Nephron progenitor cell (in vitro differentiated cells): ENCODE data around the gene SFXN5.
A peak's percentile ranks its signal among the peaks of the same experiment; 100 is the strongest.

Experiments
- DNase-seq: peaks from one replicate; pipeline ENCODE4 v3.0.0; 2021
- H3K27ac Mint-ChIP-seq: 2 replicates; pipeline ENCODE4 v1.8.0; 2021; ENCODE audit warnings: mild to moderate bottlenecking, moderate library complexity, mixed read lengths
- H3K27me3 Mint-ChIP-seq: 2 replicates; pipeline ENCODE4 v1.8.0; 2021; ENCODE audit warnings: mild to moderate bottlenecking, low read depth, mixed read lengths; ENCODE audit not compliant: poor library complexity
- H3K36me3 Mint-ChIP-seq: 2 replicates; pipeline ENCODE4 v1.8.0; 2021; ENCODE audit warnings: low read depth, mixed read lengths
- H3K4me1 Mint-ChIP-seq: 2 replicates; pipeline ENCODE4 v1.8.0; 2021; ENCODE audit warnings: mixed read lengths
- H3K4me3 Mint-ChIP-seq: 2 replicates; pipeline ENCODE4 v1.8.0; 2021; ENCODE audit warnings: mild to moderate bottlenecking, moderate library complexity, mixed read lengths
- H3K9me3 Mint-ChIP-seq: 2 replicates; pipeline ENCODE4 v1.8.0; 2021; ENCODE audit warnings: mild to moderate bottlenecking, moderate library complexity, mixed read lengths
- TF ChIP-seq, protein P1 (sequence below): fragments of 200-600 bp; sonication (generic); IDR thresholded peaks from 2 replicates; pipeline ENCODE4 v1.5.0; 2021; ENCODE audit warnings: antibody characterized with exemption

SFXN5 gene

DNA sequence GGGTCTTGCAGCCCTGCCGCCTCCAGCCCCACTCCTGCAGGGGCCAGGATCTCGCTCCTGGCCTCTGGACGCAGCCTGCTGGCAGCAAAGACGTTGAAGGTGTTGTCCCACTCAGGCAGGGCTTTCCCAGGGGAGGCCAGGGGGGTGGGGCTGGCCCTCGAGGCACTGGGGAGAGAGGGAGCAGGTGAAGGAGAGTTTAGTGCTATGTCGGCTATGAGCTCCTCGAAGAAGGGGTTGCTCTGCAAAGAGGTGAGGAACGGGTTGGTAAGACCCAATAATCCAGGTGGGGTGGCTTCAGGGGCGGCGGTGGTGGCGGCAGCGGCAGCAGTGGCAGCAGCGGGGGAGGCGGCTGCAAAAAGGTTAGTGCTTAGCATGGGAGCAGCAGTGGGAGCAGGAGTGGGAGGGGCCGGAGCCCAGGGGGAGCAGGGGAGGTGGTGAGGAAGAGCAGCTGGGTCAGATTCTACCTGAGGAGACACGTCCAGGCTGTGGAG, 9.7 kb upstream of the SFXN5 start:
- TF ChIP-seq, protein P1, sequence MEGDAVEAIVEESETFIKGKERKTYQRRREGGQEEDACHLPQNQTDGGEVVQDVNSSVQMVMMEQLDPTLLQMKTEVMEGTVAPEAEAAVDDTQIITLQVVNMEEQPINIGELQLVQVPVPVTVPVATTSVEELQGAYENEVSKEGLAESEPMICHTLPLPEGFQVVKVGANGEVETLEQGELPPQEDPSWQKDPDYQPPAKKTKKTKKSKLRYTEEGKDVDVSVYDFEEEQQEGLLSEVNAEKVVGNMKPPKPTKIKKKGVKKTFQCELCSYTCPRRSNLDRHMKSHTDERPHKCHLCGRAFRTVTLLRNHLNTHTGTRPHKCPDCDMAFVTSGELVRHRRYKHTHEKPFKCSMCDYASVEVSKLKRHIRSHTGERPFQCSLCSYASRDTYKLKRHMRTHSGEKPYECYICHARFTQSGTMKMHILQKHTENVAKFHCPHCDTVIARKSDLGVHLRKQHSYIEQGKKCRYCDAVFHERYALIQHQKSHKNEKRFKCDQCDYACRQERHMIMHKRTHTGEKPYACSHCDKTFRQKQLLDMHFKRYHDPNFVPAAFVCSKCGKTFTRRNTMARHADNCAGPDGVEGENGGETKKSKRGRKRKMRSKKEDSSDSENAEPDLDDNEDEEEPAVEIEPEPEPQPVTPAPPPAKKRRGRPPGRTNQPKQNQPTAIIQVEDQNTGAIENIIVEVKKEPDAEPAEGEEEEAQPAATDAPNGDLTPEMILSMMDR, result no peak
- H3K9me3 Mint-ChIP-seq, result no peaks in the 10 kb centered on the region
- no peaks in the 10 kb centered on the region for H3K36me3 Mint-ChIP-seq
- H3K4me1 Mint-ChIP-seq, result peaks cover 55% of the 10 kb centered on the region
- H3K4me3 Mint-ChIP-seq, result no peak overlapping the region
- H3K27ac Mint-ChIP-seq, result no peak overlapping the region
- peak; percentile 42 for DNase-seq
- peaks cover 16% of the 10 kb centered on the region for H3K27me3 Mint-ChIP-seq

- Mint-ChIP-seq H3K9me3 (no peaks in the 10 kb centered on the region), H3K27ac (no peak overlapping the region), H3K27me3 (peaks cover 16% of the 10 kb centered on the region), H3K36me3 (no peaks in the 10 kb centered on the region), H3K4me3 (peak overlapping the region; percentile 15), H3K4me1 (peaks cover 60% of the 10 kb centered on the region)
- TF ChIP-seq, protein P1, result no peak
- DNase-seq, result no peak
Measured at GRCh38 chr2:73080321-73081131, 9.0 kb upstream of the SFXN5 start.

DNA sequence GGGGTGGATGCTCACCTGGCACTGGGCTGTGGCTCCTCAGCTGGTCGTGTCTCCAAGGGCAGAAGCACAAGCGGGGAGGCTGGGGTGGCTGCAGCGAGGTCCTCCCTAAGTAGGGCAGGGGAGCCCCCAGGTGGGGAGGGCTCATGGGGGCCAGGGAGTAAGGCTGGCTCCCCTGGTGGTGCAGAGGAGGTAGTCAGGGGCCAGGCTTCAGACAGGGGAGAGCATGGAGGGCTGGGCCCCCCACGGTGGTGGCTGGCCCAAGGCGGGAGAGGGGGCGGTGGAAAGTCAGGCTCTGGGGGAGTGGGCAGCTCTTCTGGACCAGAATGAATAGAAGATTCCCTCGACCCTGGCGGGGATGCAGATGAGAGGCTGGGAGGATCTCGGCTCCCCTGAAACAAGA, 8.1 kb upstream of the SFXN5 start:
- TF ChIP-seq, protein P1, result no peak
- peaks cover 68% of the 10 kb centered on the region for H3K4me1 Mint-ChIP-seq
- no peak overlapping the region for H3K27ac Mint-ChIP-seq
- no peak for DNase-seq
- no peaks in the 10 kb centered on the region for H3K9me3 Mint-ChIP-seq
- H3K36me3 Mint-ChIP-seq, result no peaks in the 10 kb centered on the region
- H3K27me3 Mint-ChIP-seq, result peaks cover 12% of the 10 kb centered on the region
- H3K4me3 Mint-ChIP-seq, result no peak overlapping the region

- TF ChIP-seq, protein P1, result no peak
- Mint-ChIP-seq H3K27me3 (peaks cover 10% of the 10 kb centered on the region), H3K9me3 (no peaks in the 10 kb centered on the region), H3K4me3 (peak overlapping the region; percentile 27), H3K36me3 (no peaks in the 10 kb centered on the region), H3K27ac (peak overlapping the region; percentile 66), H3K4me1 (peaks cover 70% of the 10 kb centered on the region)
- no peak for DNase-seq
Measured at GRCh38 chr2:73078457-73079411, 7.2 kb upstream of the SFXN5 start.

- no peaks in the 10 kb centered on the region for H3K9me3 Mint-ChIP-seq
- H3K36me3 Mint-ChIP-seq, result no peaks in the 10 kb centered on the region
- peaks cover 70% of the 10 kb centered on the region for H3K4me1 Mint-ChIP-seq
- no peak overlapping the region for H3K4me3 Mint-ChIP-seq
- no peak overlapping the region for H3K27ac Mint-ChIP-seq
- TF ChIP-seq, protein P1, result no peak
- peaks cover 17% of the 10 kb centered on the region for H3K27me3 Mint-ChIP-seq
- DNase-seq, result no peak
Measured at GRCh38 chr2:73077424-73077795, 5.9 kb upstream of the SFXN5 start.
